GM21526 (cell line): Measurements from ENCODE around the gene FNBP1.
A peak's percentile ranks its signal among the peaks of the same experiment; 100 is the strongest.
"Not testable (repeated sequence)": the region's sequence is repeated elsewhere in the genome, so short reads cannot be mapped to it uniquely, and the experiment has no call there.

ENCODE experiments used
- ATAC-seq: cut with Tn5 transposase; IDR thresholded peaks from one replicate; pipeline ENCODE4 v1.9.1; 2021; ENCODE audit warnings: moderate library complexity; ENCODE audit not compliant: unreplicated experiment, low FRiP score

FNBP1 gene

GRCh38 chr9:129997706-129998105 lies 45.3 kb downstream of the FNBP1 start:
- not testable (repeated sequence) for ATAC-seq

- ATAC-seq = no peak
These were observed 46.7 kb downstream of the FNBP1 start for GRCh38 chr9:129996161-129996830.

GRCh38 chr9:129995409-129996160 lies 47.4 kb downstream of the FNBP1 start:
- no peak for ATAC-seq

GRCh38 chr9:129994882-129995281 lies 48.1 kb downstream of the FNBP1 start:
- ATAC-seq = no peak

GRCh38 chr9:129991139-129991538 lies 51.9 kb downstream of the FNBP1 start:
- not testable (repeated sequence) for ATAC-seq

GRCh38 chr9:129990269-129991010 lies 52.5 kb downstream of the FNBP1 start:
- no peak for ATAC-seq

GRCh38 chr9:129989740-129990139 lies 53.2 kb downstream of the FNBP1 start:
- no peak for ATAC-seq

- no peak for ATAC-seq
These were observed 53.7 kb downstream of the FNBP1 start for GRCh38 chr9:129989362-129989708.

GRCh38 chr9:129988607-129989361 lies 54.2 kb downstream of the FNBP1 start:
- peak; percentile 62 for ATAC-seq

GRCh38 chr9:129987941-129988340 lies 55.0 kb downstream of the FNBP1 start:
- no peak for ATAC-seq

GRCh38 chr9:129987047-129987446 lies 55.9 kb downstream of the FNBP1 start:
- no peak for ATAC-seq

- ATAC-seq = not testable (repeated sequence)
These were observed 58.4 kb downstream of the FNBP1 start for GRCh38 chr9:129984589-129984988.

- ATAC-seq = no peak
These were observed 59.1 kb downstream of the FNBP1 start for GRCh38 chr9:129983891-129984290.

- ATAC-seq = no peak
These were observed 61.6 kb downstream of the FNBP1 start for GRCh38 chr9:129981180-129981907.

GRCh38 chr9:129980224-129980623 lies 62.8 kb downstream of the FNBP1 start:
- not testable (repeated sequence) for ATAC-seq

GRCh38 chr9:129979071-129979745 lies 63.8 kb downstream of the FNBP1 start:
- no peak for ATAC-seq

GRCh38 chr9:129972816-129973215 lies 70.2 kb downstream of the FNBP1 start:
- no peak for ATAC-seq

GRCh38 chr9:129968690-129969485 lies 74.1 kb downstream of the FNBP1 start:
- ATAC-seq = no peak
